Fibroblast of the aortic adventitia (primary cell): ENCODE data around the gene MDK. TPM values are rescaled to one million over a fixed set of nuclear protein-coding genes. Genes with fewer than 3 reads are reported as not detected.
"Not testable (repeated sequence)": the region's sequence is repeated elsewhere in the genome, so short reads cannot be mapped to it uniquely, and the experiment has no call there.

Experiments used
- DNase-seq: peaks from one replicate; pipeline ENCODE4 v3.0.0-alpha.2; 2010; ENCODE audit warnings: low read depth
- H3K4me3 ChIP-seq: 2 replicates; pipeline ENCODE4 v1.5.1; 2011; ENCODE audit warnings: low read depth, mild to moderate bottlenecking, control low read depth, low read length, moderate library complexity
- total RNA-seq: library from RNA; depleted of rRNA; stranded (reverse); fragments of >200 nt; gene quantifications from 2 replicates; pipeline ENCODE4 v1.2.3, GENCODE V29; 2012; ENCODE audit warnings: low replicate concordance
- TF ChIP-seq, protein P1 (sequence below): IDR thresholded peaks from 2 replicates; pipeline ENCODE4 v1.5.1; 2011; ENCODE audit warnings: mild to moderate bottlenecking, low read length, control low read depth, inconsistent platforms; ENCODE audit not compliant: insufficient read depth

Gene MDK
- total RNA-seq, 1 donor, result 52.2 TPM

DNA sequence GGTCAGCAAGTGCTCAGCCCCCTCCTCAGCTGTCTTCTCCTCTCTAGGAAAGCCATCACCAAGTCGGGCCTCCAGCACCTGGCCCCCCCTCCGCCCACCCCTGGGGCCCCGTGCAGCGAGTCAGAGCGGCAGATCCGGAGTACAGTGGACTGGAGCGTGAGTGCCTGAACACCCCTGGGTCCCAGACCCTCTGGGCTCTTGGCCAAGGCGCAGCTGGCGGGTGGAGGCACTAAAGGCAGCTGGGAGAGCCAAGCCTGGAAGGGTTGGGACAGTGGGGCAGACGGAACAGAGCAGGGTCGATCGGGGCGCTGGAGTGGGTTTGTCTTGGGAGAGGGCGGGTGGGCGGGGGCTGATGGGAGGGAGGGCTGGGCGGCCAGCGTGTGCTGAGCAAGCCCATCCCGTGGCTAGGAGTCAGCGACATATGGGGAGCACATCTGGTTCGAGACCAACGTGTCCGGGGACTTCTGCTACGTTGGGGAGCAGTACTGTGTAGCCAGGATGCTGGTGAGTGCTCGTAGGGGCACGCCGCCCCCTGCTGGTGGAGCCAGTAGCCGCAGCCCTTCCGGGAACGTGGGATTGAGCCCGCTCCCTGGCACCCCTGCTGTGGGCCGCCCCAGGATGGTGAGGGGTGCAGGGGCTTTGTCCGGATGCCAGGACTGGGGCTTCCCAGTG, 14.1 kb upstream of the MDK start:
- TF ChIP-seq, protein P1, sequence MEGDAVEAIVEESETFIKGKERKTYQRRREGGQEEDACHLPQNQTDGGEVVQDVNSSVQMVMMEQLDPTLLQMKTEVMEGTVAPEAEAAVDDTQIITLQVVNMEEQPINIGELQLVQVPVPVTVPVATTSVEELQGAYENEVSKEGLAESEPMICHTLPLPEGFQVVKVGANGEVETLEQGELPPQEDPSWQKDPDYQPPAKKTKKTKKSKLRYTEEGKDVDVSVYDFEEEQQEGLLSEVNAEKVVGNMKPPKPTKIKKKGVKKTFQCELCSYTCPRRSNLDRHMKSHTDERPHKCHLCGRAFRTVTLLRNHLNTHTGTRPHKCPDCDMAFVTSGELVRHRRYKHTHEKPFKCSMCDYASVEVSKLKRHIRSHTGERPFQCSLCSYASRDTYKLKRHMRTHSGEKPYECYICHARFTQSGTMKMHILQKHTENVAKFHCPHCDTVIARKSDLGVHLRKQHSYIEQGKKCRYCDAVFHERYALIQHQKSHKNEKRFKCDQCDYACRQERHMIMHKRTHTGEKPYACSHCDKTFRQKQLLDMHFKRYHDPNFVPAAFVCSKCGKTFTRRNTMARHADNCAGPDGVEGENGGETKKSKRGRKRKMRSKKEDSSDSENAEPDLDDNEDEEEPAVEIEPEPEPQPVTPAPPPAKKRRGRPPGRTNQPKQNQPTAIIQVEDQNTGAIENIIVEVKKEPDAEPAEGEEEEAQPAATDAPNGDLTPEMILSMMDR, result peak; percentile 82
- H3K4me3 ChIP-seq, result no peak overlapping the region
- peak; percentile 44 for DNase-seq

DNA sequence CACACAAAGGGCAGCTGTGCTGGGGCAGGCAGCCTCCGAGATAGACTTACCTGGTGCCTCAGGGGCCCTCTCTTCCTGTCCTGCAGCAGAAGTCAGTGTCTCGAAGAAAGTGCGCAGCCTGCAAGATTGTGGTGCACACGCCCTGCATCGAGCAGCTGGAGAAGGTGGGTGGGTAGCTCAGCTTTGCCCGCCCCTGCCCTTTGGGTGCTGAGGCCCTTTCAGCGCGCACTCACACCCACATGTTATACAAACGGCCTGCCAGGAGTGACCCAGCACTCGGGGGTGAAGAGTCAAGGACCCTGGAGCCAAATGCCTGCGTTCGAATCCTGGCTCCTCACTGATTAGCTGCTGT, 13.6 kb upstream of the MDK start:
- H3K4me3 ChIP-seq, result no peak overlapping the region
- TF ChIP-seq, protein P1, result no peak
- DNase-seq, result no peak

DNA sequence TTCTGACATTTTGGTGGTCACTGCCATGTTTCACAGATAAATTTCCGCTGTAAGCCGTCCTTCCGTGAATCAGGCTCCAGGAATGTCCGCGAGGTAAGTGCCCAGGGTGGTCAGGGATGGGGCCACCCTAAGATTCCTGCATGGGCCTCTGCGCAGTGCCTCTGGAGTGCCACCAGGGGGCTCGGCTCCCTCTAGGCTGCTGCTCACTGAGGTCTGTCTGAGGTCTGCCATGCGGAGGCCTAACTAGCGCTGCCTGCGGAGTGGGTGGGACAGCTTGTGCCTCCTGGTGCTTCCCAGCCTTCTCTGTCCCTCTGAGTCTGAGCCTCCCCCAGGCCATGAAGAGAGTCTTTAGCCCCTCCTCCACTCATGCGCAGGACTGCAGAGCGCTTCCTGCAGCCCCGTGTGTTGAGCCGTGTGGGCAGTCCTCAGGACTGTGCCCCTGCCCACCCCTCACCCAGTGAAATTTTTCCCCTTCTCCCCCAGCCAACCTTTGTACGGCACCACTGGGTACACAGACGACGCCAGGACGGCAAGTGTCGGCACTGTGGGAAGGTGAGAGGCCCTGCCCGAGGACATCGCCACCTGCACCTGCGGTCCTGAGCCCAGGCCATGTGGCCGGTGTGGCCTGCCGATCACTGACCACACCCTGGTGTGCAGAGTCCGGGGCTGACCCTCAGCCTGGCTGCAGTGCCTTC, 11.9 kb upstream of the MDK start:
- TF ChIP-seq, protein P1, result peak; percentile 95
- DNase-seq, result peak; percentile 58
- no peak overlapping the region for H3K4me3 ChIP-seq

GRCh38 chr11:46370253-46370652, 11.2 kb upstream of the MDK start:
- TF ChIP-seq, protein P1, result no peak
- no peak for DNase-seq
- no peak overlapping the region for H3K4me3 ChIP-seq

DNA sequence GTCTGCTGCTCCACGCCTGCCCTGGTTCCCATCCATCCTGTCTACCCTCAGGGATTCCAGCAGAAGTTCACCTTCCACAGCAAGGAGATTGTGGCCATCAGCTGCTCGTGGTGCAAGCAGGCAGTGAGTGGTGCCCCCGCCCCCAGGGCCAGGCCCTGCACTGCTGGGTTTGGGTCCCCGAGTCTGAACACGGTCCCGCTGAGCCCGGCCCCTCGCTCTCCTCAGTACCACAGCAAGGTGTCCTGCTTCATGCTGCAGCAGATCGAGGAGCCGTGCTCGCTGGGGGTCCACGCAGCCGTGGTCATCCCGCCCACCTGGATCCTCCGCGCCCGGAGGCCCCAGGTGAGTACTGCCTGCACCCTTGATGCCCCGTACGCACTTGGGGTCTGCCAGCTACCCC, 10.2 kb upstream of the MDK start:
- H3K4me3 ChIP-seq, DNase-seq: not testable (repeated sequence)

GRCh38 chr11:46372086-46372485, 9.4 kb upstream of the MDK start:
- TF ChIP-seq, protein P1, result no peak
- no peak for DNase-seq
- no peak overlapping the region for H3K4me3 ChIP-seq

DNA sequence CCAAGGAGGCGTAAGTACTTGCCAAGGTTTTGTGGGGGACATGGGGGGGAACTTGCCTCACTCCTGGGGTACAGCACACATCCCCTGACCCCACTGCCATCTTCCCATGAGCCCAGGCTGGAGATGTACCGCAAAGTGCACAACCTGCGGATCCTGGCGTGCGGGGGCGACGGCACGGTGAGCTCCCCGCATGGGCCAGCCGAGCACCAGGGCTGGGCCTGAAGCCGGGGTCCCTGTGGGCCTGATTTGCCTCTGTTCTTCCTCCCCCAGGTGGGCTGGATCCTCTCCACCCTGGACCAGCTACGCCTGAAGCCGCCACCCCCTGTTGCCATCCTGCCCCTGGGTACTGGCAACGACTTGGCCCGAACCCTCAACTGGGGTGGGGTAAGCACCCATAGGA, 9.0 kb upstream of the MDK start:
- DNase-seq, result not testable (repeated sequence)

More for the DNA sequence above, 9.0 kb upstream of the MDK start:
- not testable (repeated sequence) for H3K4me3 ChIP-seq
